HepG2 (cell line): ENCODE results near the gene NACC2. TPM values are rescaled to one million over a fixed set of nuclear protein-coding genes. Genes with fewer than 3 reads are reported as not detected.

ENCODE experiments used
- CCAR2 ChIP-seq: fragments of 200-400 bp; formaldehyde crosslinking; optimal IDR thresholded peaks from 2 replicates; pipeline ENCODE3; 2018; ENCODE audit warnings: low read depth, mild to moderate bottlenecking, low read length, moderate library complexity
- GATAD1 ChIP-seq: IDR thresholded peaks from 2 replicates; pipeline ENCODE4 v1.6.1; 2016; ENCODE audit warnings: missing genetic modification reagents, missing compliant biosample characterization
- KAT7 ChIP-seq: IDR thresholded peaks from 2 replicates; pipeline ENCODE4 v1.6.1; 2018; ENCODE audit warnings: borderline replicate concordance, missing compliant biosample characterization
- KDM2A ChIP-seq: sonication (generic); formaldehyde crosslinking; IDR thresholded peaks from 2 replicates; pipeline ENCODE4 v1.4.0; 2020; ENCODE audit warnings: low read depth, missing genetic modification reagents, borderline replicate concordance
- KLF11 ChIP-seq: IDR thresholded peaks from 2 replicates; pipeline ENCODE4 v1.6.1; 2016; ENCODE audit warnings: missing compliant biosample characterization
- NCOA2 ChIP-seq: sonication (generic); formaldehyde crosslinking; IDR thresholded peaks from 2 replicates; pipeline ENCODE4 v1.8.0; 2022; ENCODE audit warnings: inconsistent platforms
- PAF1 ChIP-seq: IDR thresholded peaks from 2 replicates; pipeline ENCODE4 v1.6.1; 2016; ENCODE audit warnings: missing genetic modification reagents, missing compliant biosample characterization
- POLR2G ChIP-seq: fragments of 200-400 bp; formaldehyde crosslinking; IDR thresholded peaks from 2 replicates; pipeline ENCODE4 v1.6.1; 2018; ENCODE audit warnings: mild to moderate bottlenecking, low read depth, low read length, moderate library complexity
- SOX5 ChIP-seq: IDR thresholded peaks from 2 replicates; pipeline ENCODE4 v1.6.1; 2016; ENCODE audit warnings: borderline replicate concordance
- STAT5B ChIP-seq: sonication (generic); formaldehyde crosslinking; IDR thresholded peaks from 2 replicates; pipeline ENCODE4 v1.4.0; 2020; ENCODE audit warnings: missing genetic modification reagents
- TBP ChIP-seq: sonication (generic); formaldehyde crosslinking; IDR thresholded peaks from 2 replicates; pipeline ENCODE4 v1.5.0; 2020; ENCODE audit warnings: missing genetic modification reagents
- THAP7 ChIP-seq: sonication (generic); formaldehyde crosslinking; IDR thresholded peaks from 2 replicates; pipeline ENCODE4 v1.8.1; 2023; ENCODE audit warnings: mild to moderate bottlenecking, missing genetic modification reagents
- TP53 ChIP-seq: sonication (generic); formaldehyde crosslinking; conservative IDR thresholded peaks from 2 replicates; pipeline ENCODE4 v1.4.0; 2020; ENCODE audit warnings: missing genetic modification reagents
- ZBTB1 ChIP-seq: sonication (generic); formaldehyde crosslinking; IDR thresholded peaks from 2 replicates; pipeline ENCODE4 v1.4.0; 2020; ENCODE audit warnings: missing genetic modification reagents, borderline replicate concordance
- ZBTB8A ChIP-seq: sonication (generic); formaldehyde crosslinking; IDR thresholded peaks from 2 replicates; pipeline ENCODE4 v1.4.0; 2020; ENCODE audit warnings: mild to moderate bottlenecking, low read depth, missing genetic modification reagents, borderline replicate concordance
- ZNF10 ChIP-seq: sonication (generic); formaldehyde crosslinking; IDR thresholded peaks from 2 replicates; pipeline ENCODE4 v1.4.0; 2020; ENCODE audit warnings: mild to moderate bottlenecking, low read depth, missing genetic modification reagents, borderline replicate concordance
- ZNF225 ChIP-seq: sonication (generic); formaldehyde crosslinking; IDR thresholded peaks from 2 replicates; pipeline ENCODE4 v1.4.0; 2020; ENCODE audit warnings: mild to moderate bottlenecking, missing genetic modification reagents
- ZNF264 ChIP-seq: sonication (generic); formaldehyde crosslinking; IDR thresholded peaks from 2 replicates; pipeline ENCODE4 v1.4.0; 2020; ENCODE audit warnings: missing genetic modification reagents
- ZNF296 ChIP-seq: sonication (generic); formaldehyde crosslinking; conservative IDR thresholded peaks from 2 replicates; pipeline ENCODE4 v1.5.0; 2020; ENCODE audit warnings: mild to moderate bottlenecking, missing genetic modification reagents
- ZNF460 ChIP-seq: sonication (generic); formaldehyde crosslinking; IDR thresholded peaks from 2 replicates; pipeline ENCODE4 v1.5.1; 2020; ENCODE audit warnings: missing genetic modification reagents, mild to moderate bottlenecking, borderline replicate concordance
- ZNF501 ChIP-seq: sonication (generic); formaldehyde crosslinking; IDR thresholded peaks from 2 replicates; pipeline ENCODE4 v1.5.1; 2020; ENCODE audit warnings: mild to moderate bottlenecking, moderate library complexity, missing genetic modification reagents
- ZNF558 ChIP-seq: sonication (generic); formaldehyde crosslinking; IDR thresholded peaks from 2 replicates; pipeline ENCODE4 v1.9.0; 2022; ENCODE audit warnings: mild to moderate bottlenecking, missing genetic modification reagents, borderline replicate concordance
- ZNF713 ChIP-seq: sonication (generic); formaldehyde crosslinking; IDR thresholded peaks from 2 replicates; pipeline ENCODE4 v1.4.0; 2020; ENCODE audit warnings: mild to moderate bottlenecking, missing genetic modification reagents
- ZNF773 ChIP-seq: sonication (generic); formaldehyde crosslinking; IDR thresholded peaks from 2 replicates; pipeline ENCODE4 v1.4.0; 2020; ENCODE audit warnings: missing genetic modification reagents, borderline replicate concordance
- polyA plus RNA-seq, 8 experiments: library from polyadenylated mRNA; depleted of rRNA in 3 of 8; stranded (reverse) in 7 of 8; unstranded in 1 of 8; fragments of >200 nt; fragmentation: Illumina TruSeq in 4 of 8; extraction: Trizol in 4 of 8; gene quantifications; 2 replicates each; pipeline versions ENCODE4 v1.2.1 to v1.2.3, GENCODE V29; 2011 to 2016; ENCODE audit warnings: low read depth in 4 of 8, missing spikeins in 1 of 8, mixed read lengths in 1 of 8; ENCODE audit not compliant: insufficient read depth in 1 of 8
- total RNA-seq, 5 experiments: library from RNA; depleted of rRNA; stranded (reverse); fragments of >200 nt; fragmentation: Illumina TruSeq; extraction: Trizol; gene quantifications; 2 replicates each; pipeline ENCODE4 v1.2.3, GENCODE V29; 2016; ENCODE audit warnings: low read depth in 1 of 5
- TF ChIP-seq, protein P1 (sequence below): sonication (generic); formaldehyde crosslinking; IDR thresholded peaks from 2 replicates; pipeline ENCODE4 v1.5.0; 2020; ENCODE audit warnings: missing genetic modification reagents
- TF ChIP-seq, protein P2 (sequence below): sonication (generic); formaldehyde crosslinking; IDR thresholded peaks from 2 replicates; pipeline ENCODE4 v1.4.0; 2020; ENCODE audit warnings: mild to moderate bottlenecking, missing genetic modification reagents
- TF ChIP-seq, protein P3 (sequence below): sonication (generic); formaldehyde crosslinking; IDR thresholded peaks from 2 replicates; pipeline ENCODE4 v1.4.0; 2020; ENCODE audit warnings: missing genetic modification reagents; ENCODE audit errors: not compliant biosample characterization

Gene NACC2
- total and polyA plus RNA-seq, 2 of the 13 experiments (the other 11 are each of a cell fraction or from before 2014, with no cell fraction given) = 5.9 to 12.3 TPM

GRCh38 chr9:135971892-135972291, 123.2 kb downstream of the NACC2 start (continued):
- peak; percentile 97 for TF ChIP-seq KDM2A
- peak; percentile 86 for TF ChIP-seq GATAD1 (CRISPR knock-in tag)
- TF ChIP-seq NCOA2 (CRISPR knock-in tag) = peak; percentile 89
- TF ChIP-seq ZNF558 = peak; percentile 100
- TF ChIP-seq ZNF713 = peak; percentile 94
- peak; percentile 98 for TF ChIP-seq ZNF296
- TF ChIP-seq CCAR2 = no peak
- peak; percentile 100 for TF ChIP-seq ZNF225 (CRISPR knock-in tag)
- 0 out of 2 replicates have a peak, but pooled peaks have one; percentile 21 for TF ChIP-seq ZNF460 (CRISPR knock-in tag)
- TF ChIP-seq, protein P1, sequence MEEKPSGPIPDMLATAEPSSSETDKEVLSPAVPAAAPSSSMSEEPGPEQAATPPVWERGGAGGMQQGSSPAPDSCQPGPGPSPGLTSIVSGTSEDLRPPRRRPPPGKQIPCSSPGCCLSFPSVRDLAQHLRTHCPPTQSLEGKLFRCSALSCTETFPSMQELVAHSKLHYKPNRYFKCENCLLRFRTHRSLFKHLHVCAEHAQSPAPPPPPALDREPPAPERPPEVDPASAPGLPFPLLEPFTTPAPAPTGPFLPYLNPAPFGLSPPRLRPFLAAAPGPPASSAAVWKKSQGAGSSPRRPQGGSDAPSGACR = peak; percentile 99
- peak; percentile 95; the same call in 1 of the 2 replicates for TF ChIP-seq ZBTB1
- TF ChIP-seq, protein P2, sequence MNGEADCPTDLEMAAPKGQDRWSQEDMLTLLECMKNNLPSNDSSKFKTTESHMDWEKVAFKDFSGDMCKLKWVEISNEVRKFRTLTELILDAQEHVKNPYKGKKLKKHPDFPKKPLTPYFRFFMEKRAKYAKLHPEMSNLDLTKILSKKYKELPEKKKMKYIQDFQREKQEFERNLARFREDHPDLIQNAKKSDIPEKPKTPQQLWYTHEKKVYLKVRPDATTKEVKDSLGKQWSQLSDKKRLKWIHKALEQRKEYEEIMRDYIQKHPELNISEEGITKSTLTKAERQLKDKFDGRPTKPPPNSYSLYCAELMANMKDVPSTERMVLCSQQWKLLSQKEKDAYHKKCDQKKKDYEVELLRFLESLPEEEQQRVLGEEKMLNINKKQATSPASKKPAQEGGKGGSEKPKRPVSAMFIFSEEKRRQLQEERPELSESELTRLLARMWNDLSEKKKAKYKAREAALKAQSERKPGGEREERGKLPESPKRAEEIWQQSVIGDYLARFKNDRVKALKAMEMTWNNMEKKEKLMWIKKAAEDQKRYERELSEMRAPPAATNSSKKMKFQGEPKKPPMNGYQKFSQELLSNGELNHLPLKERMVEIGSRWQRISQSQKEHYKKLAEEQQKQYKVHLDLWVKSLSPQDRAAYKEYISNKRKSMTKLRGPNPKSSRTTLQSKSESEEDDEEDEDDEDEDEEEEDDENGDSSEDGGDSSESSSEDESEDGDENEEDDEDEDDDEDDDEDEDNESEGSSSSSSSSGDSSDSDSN (CRISPR knock-in tag) = peak; percentile 67
- TF ChIP-seq SOX5 (CRISPR knock-in tag) = peak; percentile 80; the same call in 1 of the 2 replicates
- TF ChIP-seq ZBTB8A (CRISPR knock-in tag) = peak; percentile 90
- peak; percentile 70; the same call in 1 of the 2 replicates for TF ChIP-seq KAT7 (CRISPR knock-in tag)
- TF ChIP-seq ZNF10 (CRISPR knock-in tag) = no peak
- no peak for TF ChIP-seq TBP (CRISPR knock-in tag)
- TF ChIP-seq ZNF501 (CRISPR knock-in tag) = peak; percentile 88; the same call in 1 of the 2 replicates
- TF ChIP-seq TP53 (CRISPR knock-in tag) = peak; percentile 96
- TF ChIP-seq THAP7 (CRISPR knock-in tag) = peak; percentile 97; the same call in 1 of the 2 replicates
- TF ChIP-seq ZNF264 (CRISPR knock-in tag) = peak; percentile 98
- TF ChIP-seq POLR2G = no peak
- TF ChIP-seq PAF1 (CRISPR knock-in tag) = no peak
- peak; percentile 99 for TF ChIP-seq ZNF773 (CRISPR knock-in tag)
- peak; percentile 99 for TF ChIP-seq STAT5B (CRISPR knock-in tag)
- TF ChIP-seq, protein P3, sequence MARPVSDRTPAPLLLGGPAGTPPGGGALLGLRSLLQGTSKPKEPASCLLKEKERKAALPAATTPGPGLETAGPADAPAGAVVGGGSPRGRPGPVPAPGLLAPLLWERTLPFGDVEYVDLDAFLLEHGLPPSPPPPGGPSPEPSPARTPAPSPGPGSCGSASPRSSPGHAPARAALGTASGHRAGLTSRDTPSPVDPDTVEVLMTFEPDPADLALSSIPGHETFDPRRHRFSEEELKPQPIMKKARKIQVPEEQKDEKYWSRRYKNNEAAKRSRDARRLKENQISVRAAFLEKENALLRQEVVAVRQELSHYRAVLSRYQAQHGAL (CRISPR knock-in tag) = peak; percentile 99
- peak; percentile 100 for TF ChIP-seq KLF11 (CRISPR knock-in tag)
